Head of caudate nucleus (tissue), 42 donors: ENCODE measurements around the gene KAZN.

Experiments used
- DNase-seq, 42 donors: peaks; one replicate each; pipeline versions ENCODE4 v3.0.0 to v3.0.0-alpha.2; 2020 to 2021; ENCODE audit warnings: mixed read lengths in 7 of 42
- intact Hi-C: fragments of 100-400 bp; cut with DNase I; formaldehyde crosslinking; loops from one replicate; pipeline ENCODE4 v1.15.0; 2022

Gene KAZN

GRCh38 chr1:14788080-14788479, 189.6 kb downstream of the KAZN start:
- DNase-seq: no peak
- intact Hi-C loops: loop anchor here (5.0 kb wide), 1 partner anchor 239 kb away; no protein-coding TSS in a partner anchor

- intact Hi-C loops: no loop called here
- DNase-seq: no peak
Observed at GRCh38 chr1:14790982-14791381, 192.5 kb downstream of the KAZN start.

GRCh38 chr1:14791654-14792053, 193.2 kb downstream of the KAZN start:
- intact Hi-C loops: no loop called here
- DNase-seq: peak in 2 of 42 donors; percentile 11 to 13

- intact Hi-C loops: no loop called here
- DNase-seq: no peak
Observed at GRCh38 chr1:14794136-14794768, 195.8 kb downstream of the KAZN start.

- DNase-seq: no peak
- intact Hi-C loops: no loop called here
Observed at GRCh38 chr1:14794906-14795305, 196.4 kb downstream of the KAZN start.

- DNase-seq: no peak
- intact Hi-C loops: no loop called here
Observed at GRCh38 chr1:14795589-14795988, 197.1 kb downstream of the KAZN start.

GRCh38 chr1:14800014-14800413, 201.5 kb downstream of the KAZN start:
- intact Hi-C loops: no loop called here
- no peak for DNase-seq

GRCh38 chr1:14800500-14801076, 202.1 kb downstream of the KAZN start:
- intact Hi-C loops: no loop called here

GRCh38 chr1:14803002-14803789, 204.7 kb downstream of the KAZN start:
- DNase-seq: no peak
- intact Hi-C loops: no loop called here

More at GRCh38 chr1:14800500-14801076, 202.1 kb downstream of the KAZN start:
- no peak for DNase-seq

GRCh38 chr1:14804626-14805025, 206.1 kb downstream of the KAZN start:
- intact Hi-C loops: no loop called here
- no peak for DNase-seq

GRCh38 chr1:14806772-14807171, 208.3 kb downstream of the KAZN start:
- no peak for DNase-seq
- intact Hi-C loops: no loop called here

GRCh38 chr1:14808768-14809167, 210.3 kb downstream of the KAZN start:
- DNase-seq: no peak
- intact Hi-C loops: no loop called here

GRCh38 chr1:14809191-14809981, 210.9 kb downstream of the KAZN start:
- intact Hi-C loops: no loop called here
- no peak for DNase-seq

GRCh38 chr1:14810595-14811361, 212.3 kb downstream of the KAZN start:
- no peak for DNase-seq
- intact Hi-C loops: no loop called here

GRCh38 chr1:14811573-14811972, 213.1 kb downstream of the KAZN start:
- no peak for DNase-seq
- intact Hi-C loops: no loop called here

- intact Hi-C loops: no loop called here
- DNase-seq: no peak
Observed at GRCh38 chr1:14812189-14812588, 213.7 kb downstream of the KAZN start.

- intact Hi-C loops: no loop called here
- DNase-seq: no peak
Observed at GRCh38 chr1:14815175-14815877, 216.8 kb downstream of the KAZN start.
